ENCODE measurements around the gene UPK3A. TPM values are rescaled to one million over a fixed set of nuclear protein-coding genes. Genes with fewer than 3 reads are reported as not detected.

UPK3A gene
- total and polyA plus RNA-seq, 2 of the 13 experiments (the other 11 are each of a cell fraction or from before 2014, with no cell fraction given), result 10.5 to 13.8 TPM

- TF ChIP-seq FOXA3 (CRISPR knock-in tag; IDR thresholded peaks at IDR 0.05) (peak; percentile 64; the same call in 1 of the 2 replicates), GABPB1 (CRISPR knock-in tag; IDR thresholded peaks at IDR 0.05) (peak; percentile 42; the same call in 1 of the 2 replicates), MAZ (IDR thresholded peaks at IDR 0.05; ENCODE audit: borderline replicate concordance, low read depth, low read length) (no peak), MAZ (CRISPR knock-in tag; IDR thresholded peaks at IDR 0.05; ENCODE audit: low read depth) (peak; percentile 33; the same call in 1 of the 2 replicates), NFIC (IDR thresholded peaks at IDR 0.05; ENCODE audit: low read length) (peak; percentile 54; the same call in 1 of the 2 replicates), MAFK (conservative IDR thresholded peaks at IDR 0.05 in 1 of 2, IDR thresholded peaks at IDR 0.05 in 1 of 2; ENCODE audit: low read length in 2 of 2) (0 out of 4 replicates have a peak, but pooled peaks of 1 of the 2 experiments have one; percentile 21), LBX2 (CRISPR knock-in tag; IDR thresholded peaks at IDR 0.05; ENCODE audit: borderline replicate concordance) (no peak), PITX1 (CRISPR knock-in tag; IDR thresholded peaks at IDR 0.05) (peak; percentile 75), FOXP4 (CRISPR knock-in tag; IDR thresholded peaks at IDR 0.05) (peak; percentile 78), PBX2 (CRISPR knock-in tag; IDR thresholded peaks at IDR 0.05) (peak; percentile 66), NR2F1 (CRISPR knock-in tag; IDR thresholded peaks at IDR 0.05) (no peak), E2F1 (CRISPR knock-in tag; IDR thresholded peaks at IDR 0.05) (0 out of 2 replicates have a peak, but pooled peaks have one; percentile 21), ZNF17 (CRISPR knock-in tag; IDR thresholded peaks at IDR 0.05) (no peak), ARNT (IDR thresholded peaks at IDR 0.05) (no peak), BHLHE40 (IDR thresholded peaks at IDR 0.05; ENCODE audit: low read length) (no peak), ZNF468 (CRISPR knock-in tag; IDR thresholded peaks at IDR 0.05) (no peak), KAT8 (CRISPR knock-in tag; IDR thresholded peaks at IDR 0.05) (peak; percentile 46; the same call in 1 of the 2 replicates), ZNF776 (CRISPR knock-in tag; IDR thresholded peaks at IDR 0.05) (no peak), MIXL1 (CRISPR knock-in tag; IDR thresholded peaks at IDR 0.05) (peak; percentile 74; the same call in 1 of the 2 replicates), POLR2G (IDR thresholded peaks at IDR 0.05; ENCODE audit: low read depth, low read length) (peak; percentile 64), ZNF564 (CRISPR knock-in tag; IDR thresholded peaks at IDR 0.05) (peak; percentile 34; the same call in 1 of the 2 replicates), YEATS2 (CRISPR knock-in tag; IDR thresholded peaks at IDR 0.05; ENCODE audit: borderline replicate concordance) (peak; percentile 27; the same call in 1 of the 2 replicates)
- TF ChIP-seq, protein P1, sequence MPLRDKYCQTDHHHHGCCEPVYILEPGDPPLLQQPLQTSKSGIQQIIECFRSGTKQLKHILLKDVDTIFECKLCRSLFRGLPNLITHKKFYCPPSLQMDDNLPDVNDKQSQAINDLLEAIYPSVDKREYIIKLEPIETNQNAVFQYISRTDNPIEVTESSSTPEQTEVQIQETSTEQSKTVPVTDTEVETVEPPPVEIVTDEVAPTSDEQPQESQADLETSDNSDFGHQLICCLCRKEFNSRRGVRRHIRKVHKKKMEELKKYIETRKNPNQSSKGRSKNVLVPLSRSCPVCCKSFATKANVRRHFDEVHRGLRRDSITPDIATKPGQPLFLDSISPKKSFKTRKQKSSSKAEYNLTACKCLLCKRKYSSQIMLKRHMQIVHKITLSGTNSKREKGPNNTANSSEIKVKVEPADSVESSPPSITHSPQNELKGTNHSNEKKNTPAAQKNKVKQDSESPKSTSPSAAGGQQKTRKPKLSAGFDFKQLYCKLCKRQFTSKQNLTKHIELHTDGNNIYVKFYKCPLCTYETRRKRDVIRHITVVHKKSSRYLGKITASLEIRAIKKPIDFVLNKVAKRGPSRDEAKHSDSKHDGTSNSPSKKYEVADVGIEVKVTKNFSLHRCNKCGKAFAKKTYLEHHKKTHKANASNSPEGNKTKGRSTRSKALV (CRISPR knock-in tag; IDR thresholded peaks at IDR 0.05), result no peak
Measured at GRCh38 chr22:45246060-45246985, 38.4 kb upstream of the UPK3A start (continued).
